ENCODE results near the gene MANBA. TPM values are rescaled to one million over a fixed set of nuclear protein-coding genes. Genes with fewer than 3 reads are reported as not detected.
A peak's percentile ranks its signal among the peaks of the same experiment; 100 is the strongest.

MANBA gene
- total RNA-seq, 2 donors from 2014 or later, result 16.3 to 21.8 TPM

DNA sequence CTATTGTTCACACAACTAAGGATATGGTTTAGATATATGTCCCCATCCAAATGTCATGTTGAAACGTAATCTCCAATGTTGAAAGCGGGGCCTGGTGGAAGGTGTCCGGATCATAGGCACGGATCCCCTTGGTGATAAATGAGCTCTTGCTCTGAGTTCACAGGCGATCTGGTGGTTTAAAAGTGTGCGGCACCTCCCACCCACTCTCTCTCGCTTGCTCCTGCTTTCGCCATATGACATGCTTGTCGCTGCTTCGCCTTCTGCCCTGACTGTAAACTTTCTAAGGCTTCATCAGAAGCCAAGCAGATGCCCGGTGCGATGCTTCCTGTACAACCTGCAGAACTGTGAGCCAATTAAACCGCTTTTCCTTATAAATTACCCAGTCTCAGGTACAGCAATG, 131.1 kb downstream of the MANBA start:
- Histone ChIP-seq H3K27ac (no peak overlapping the region), H3K27me3 (no peaks in the 10 kb centered on the region), H3K9me3 (no peaks in the 10 kb centered on the region), H3K36me3 (no peaks in the 10 kb centered on the region), H3K9ac (ENCODE audit: low read depth in 2 of 2, low read length in 2 of 2) (no peak overlapping the region), H3K4me1 (no peaks in the 10 kb centered on the region), H3K4me3 (no peak overlapping the region)
- intact Hi-C loops (cut with DNase I), result no loop called here
- no peak for DNase-seq
- TF ChIP-seq, protein P1, sequence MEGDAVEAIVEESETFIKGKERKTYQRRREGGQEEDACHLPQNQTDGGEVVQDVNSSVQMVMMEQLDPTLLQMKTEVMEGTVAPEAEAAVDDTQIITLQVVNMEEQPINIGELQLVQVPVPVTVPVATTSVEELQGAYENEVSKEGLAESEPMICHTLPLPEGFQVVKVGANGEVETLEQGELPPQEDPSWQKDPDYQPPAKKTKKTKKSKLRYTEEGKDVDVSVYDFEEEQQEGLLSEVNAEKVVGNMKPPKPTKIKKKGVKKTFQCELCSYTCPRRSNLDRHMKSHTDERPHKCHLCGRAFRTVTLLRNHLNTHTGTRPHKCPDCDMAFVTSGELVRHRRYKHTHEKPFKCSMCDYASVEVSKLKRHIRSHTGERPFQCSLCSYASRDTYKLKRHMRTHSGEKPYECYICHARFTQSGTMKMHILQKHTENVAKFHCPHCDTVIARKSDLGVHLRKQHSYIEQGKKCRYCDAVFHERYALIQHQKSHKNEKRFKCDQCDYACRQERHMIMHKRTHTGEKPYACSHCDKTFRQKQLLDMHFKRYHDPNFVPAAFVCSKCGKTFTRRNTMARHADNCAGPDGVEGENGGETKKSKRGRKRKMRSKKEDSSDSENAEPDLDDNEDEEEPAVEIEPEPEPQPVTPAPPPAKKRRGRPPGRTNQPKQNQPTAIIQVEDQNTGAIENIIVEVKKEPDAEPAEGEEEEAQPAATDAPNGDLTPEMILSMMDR (IDR thresholded peaks at IDR 0.05), result no peak

GRCh38 chr4:102627831-102628523, 132.8 kb downstream of the MANBA start:
- no peak overlapping the region for H3K27ac ChIP-seq
- H3K36me3 ChIP-seq, result no peaks in the 10 kb centered on the region
- DNase-seq, result no peak

DNA sequence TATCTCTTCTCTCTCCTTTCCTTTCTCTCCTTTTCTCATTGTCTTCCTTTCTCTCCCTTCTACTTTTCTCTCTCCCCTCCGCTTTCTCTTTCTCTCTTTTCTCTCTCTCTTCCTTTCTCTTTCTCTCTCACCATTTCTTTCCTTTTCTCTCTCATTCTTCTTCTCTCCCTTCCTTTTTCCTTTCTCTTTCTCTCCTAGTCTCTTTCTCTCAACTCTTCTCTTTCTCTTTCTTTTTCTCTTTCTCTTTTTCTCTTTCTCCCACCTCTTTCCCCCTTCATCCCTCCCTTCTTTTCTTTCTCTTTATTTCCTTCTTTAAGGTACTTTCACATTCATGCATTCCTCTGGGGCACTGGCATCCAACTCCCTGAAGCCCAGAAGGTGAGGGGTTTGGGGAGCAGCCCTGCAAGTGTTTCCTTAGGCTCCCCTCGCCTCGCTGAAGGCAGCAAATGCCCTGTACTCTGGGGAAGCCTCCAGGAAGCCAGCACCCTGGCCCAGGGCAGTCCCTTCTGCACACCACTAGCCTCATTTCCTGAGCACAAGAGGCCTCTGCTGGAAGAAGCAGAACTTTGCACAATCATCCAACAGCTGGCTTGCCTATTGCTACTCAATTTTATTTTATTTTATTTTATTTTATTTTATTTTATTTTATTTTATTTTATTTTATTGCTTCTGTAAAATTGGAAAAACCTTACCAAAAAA, 135.4 kb downstream of the MANBA start:
- Histone ChIP-seq H3K27me3 (no peaks in the 10 kb centered on the region), H3K27ac (no peak overlapping the region), H3K4me1 (no peaks in the 10 kb centered on the region), H3K4me3 (no peak overlapping the region), H3K36me3 (no peaks in the 10 kb centered on the region), H3K9me3 (no peaks in the 10 kb centered on the region), H3K9ac (ENCODE audit: low read depth in 2 of 2, low read length in 2 of 2) (no peak overlapping the region)
- no peak for DNase-seq
- intact Hi-C loops (cut with DNase I), result no loop called here
- TF ChIP-seq, protein P1 (IDR thresholded peaks at IDR 0.05), result peak; percentile 27

More at GRCh38 chr4:102627831-102628523, 132.8 kb downstream of the MANBA start:
- TF ChIP-seq, protein P1 (IDR thresholded peaks at IDR 0.05), result no peak
- Histone ChIP-seq H3K27me3 (no peaks in the 10 kb centered on the region), H3K4me3 (no peak overlapping the region), H3K9ac (ENCODE audit: low read depth in 2 of 2, low read length in 2 of 2) (no peak overlapping the region), H3K9me3 (no peaks in the 10 kb centered on the region), H3K4me1 (no peaks in the 10 kb centered on the region)
- intact Hi-C loops (cut with DNase I), result no loop called here

GRCh38 chr4:102624505-102624904, 136.3 kb downstream of the MANBA start:
- intact Hi-C loops (cut with DNase I), result loop anchor here (5.0 kb wide), 2 partner anchors 177 to 468 kb away; no protein-coding TSS in a partner anchor
- H3K9ac ChIP-seq (ENCODE audit: low read depth in 2 of 2, low read length in 2 of 2), result no peak overlapping the region

DNA sequence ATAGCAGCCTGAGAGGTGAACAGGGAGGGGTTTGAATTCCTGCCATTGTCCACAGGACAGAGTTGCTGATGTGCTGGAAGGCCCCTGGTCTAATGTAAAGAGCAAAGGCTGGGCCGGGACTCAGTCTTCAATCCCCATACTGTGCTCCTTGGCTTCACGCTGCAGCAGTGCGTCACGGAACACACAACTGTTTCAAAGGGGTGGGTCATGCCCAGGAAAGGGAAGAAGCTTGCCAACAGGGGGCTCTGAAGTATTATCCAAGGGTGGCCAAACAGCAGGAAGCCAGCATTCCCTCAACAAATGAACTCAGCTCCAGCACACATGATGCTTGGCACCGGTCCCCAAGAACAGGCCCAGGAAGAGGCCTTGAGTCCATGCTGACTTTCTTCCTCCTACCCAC, 137.1 kb downstream of the MANBA start:
- TF ChIP-seq, protein P1 (IDR thresholded peaks at IDR 0.05), result no peak
- Histone ChIP-seq H3K36me3 (no peaks in the 10 kb centered on the region), H3K9me3 (no peaks in the 10 kb centered on the region), H3K4me3 (no peak overlapping the region), H3K4me1 (no peaks in the 10 kb centered on the region), H3K27ac (no peak overlapping the region), H3K9ac (ENCODE audit: low read depth in 2 of 2, low read length in 2 of 2) (no peak overlapping the region), H3K27me3 (no peaks in the 10 kb centered on the region)
- DNase-seq, result no peak
- intact Hi-C loops (cut with DNase I), result loop anchor here (2.0 to 5.0 kb wide), 3 partner anchors 176 to 469 kb away; no protein-coding TSS in a partner anchor

More at GRCh38 chr4:102624505-102624904, 136.3 kb downstream of the MANBA start:
- Histone ChIP-seq H3K36me3 (no peaks in the 10 kb centered on the region), H3K4me1 (no peaks in the 10 kb centered on the region), H3K27me3 (no peaks in the 10 kb centered on the region), H3K4me3 (no peak overlapping the region), H3K27ac (no peak overlapping the region), H3K9me3 (no peaks in the 10 kb centered on the region)
- DNase-seq, result no peak
- TF ChIP-seq, protein P1 (IDR thresholded peaks at IDR 0.05), result no peak

Data from colonic mucosa (tissue), 4 donors.